PFSK-1 (cell line): ENCODE data around the gene ABCD1.

Experiments
- POLR2AphosphoS5 ChIP-seq: IDR thresholded peaks from 2 replicates; pipeline ENCODE4 v1.6.1; 2012; ENCODE audit warnings: low read depth, mild to moderate bottlenecking, control low read depth, low read length, moderate library complexity
- TAF1 ChIP-seq: IDR thresholded peaks from 2 replicates; pipeline ENCODE4 v1.6.1; 2012; ENCODE audit warnings: low read length, control low read depth, borderline replicate concordance; ENCODE audit not compliant: insufficient read depth

DNA sequence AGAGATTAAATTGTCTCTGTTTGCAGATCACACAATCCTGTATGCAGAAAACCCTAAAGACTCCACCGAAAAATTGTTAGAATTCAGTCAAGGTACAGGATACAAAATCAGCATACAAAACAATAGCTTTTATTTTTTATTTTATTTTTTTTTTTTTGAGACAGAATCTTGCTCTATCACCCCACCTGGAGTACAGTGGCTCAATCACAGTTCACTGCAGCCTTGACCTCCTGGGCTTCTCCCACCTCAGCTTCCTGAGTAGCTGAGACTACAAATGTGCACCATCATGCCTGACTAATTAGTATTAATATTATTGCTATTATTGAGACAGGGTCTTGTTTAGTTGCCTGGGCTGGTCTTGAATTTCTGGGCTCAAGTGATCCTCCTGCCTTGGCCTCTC lies 30.5 kb downstream of the ABCD1 start:
- TF ChIP-seq TAF1 = no peak
- TF ChIP-seq POLR2AphosphoS5 = no peak
